Calu3 (cell line): ENCODE results near the gene HYAL3. TPM values are rescaled to one million over a fixed set of nuclear protein-coding genes. Genes with fewer than 3 reads are reported as not detected.
"Not testable (repeated sequence)": the region's sequence is repeated elsewhere in the genome, so short reads cannot be mapped to it uniquely, and the experiment has no call there.

ENCODE experiments used
- BruUV-seq: library from RNA; stranded (reverse); fragments of 400-500 nt; replicated peaks from 2 replicates; lab custom pipeline; 2021; lab: Mats Ljungman, UMichigan
- CTCF ChIA-PET: fragments of 300-600 bp; sonication (Branson Sonifier 250); formaldehyde crosslinking; loops from one replicate; lab custom pipeline; 2022; ENCODE audit warnings: antibody characterized with exemption; lab: Charles Lee
- DNase-seq: peaks from one replicate; pipeline ENCODE4 v3.0.0; 2022
- H3K27ac Mint-ChIP-seq: one replicate; pipeline ENCODE4 v1.8.0; 2022; ENCODE audit warnings: mixed read lengths; ENCODE audit not compliant: unreplicated experiment
- H3K27me3 Mint-ChIP-seq: one replicate; pipeline ENCODE4 v1.8.0; 2022; ENCODE audit warnings: mixed read lengths; ENCODE audit not compliant: unreplicated experiment
- H3K36me3 Mint-ChIP-seq: one replicate; pipeline ENCODE4 v1.8.0; 2022; ENCODE audit warnings: mild to moderate bottlenecking, moderate library complexity, mixed read lengths; ENCODE audit not compliant: insufficient read depth, unreplicated experiment
- H3K4me1 Mint-ChIP-seq: one replicate; pipeline ENCODE4 v1.8.0; 2022; ENCODE audit warnings: mild to moderate bottlenecking, low read depth, mixed read lengths; ENCODE audit not compliant: unreplicated experiment
- H3K4me3 Mint-ChIP-seq: one replicate; pipeline ENCODE4 v1.8.0; 2022; ENCODE audit warnings: mild to moderate bottlenecking, low read depth, moderate library complexity, mixed read lengths; ENCODE audit not compliant: unreplicated experiment
- H3K9me3 Mint-ChIP-seq: one replicate; pipeline ENCODE4 v1.8.0; 2022; ENCODE audit warnings: low read depth, mixed read lengths; ENCODE audit not compliant: unreplicated experiment
- intact Hi-C: fragments of 100-400 bp; cut with micrococcal nuclease; formaldehyde crosslinking; loops from one replicate; pipeline ENCODE4 v1.10.0; 2022; ENCODE audit not compliant: unreplicated experiment
- total RNA-seq: library from RNA; stranded (reverse); gene quantifications from 2 replicates; pipeline ENCODE4 v1.2.3, GENCODE V29; 2022
- TF ChIP-seq, protein P1 (sequence below): fragments of 200-600 bp; IDR thresholded peaks from one replicate; pipeline ENCODE4 v1.8.0; 2022; ENCODE audit warnings: antibody characterized with exemption; ENCODE audit not compliant: unreplicated experiment

The HYAL3 gene
- total RNA-seq, 1 experiment from 2014 or later = 5.5 TPM

DNA sequence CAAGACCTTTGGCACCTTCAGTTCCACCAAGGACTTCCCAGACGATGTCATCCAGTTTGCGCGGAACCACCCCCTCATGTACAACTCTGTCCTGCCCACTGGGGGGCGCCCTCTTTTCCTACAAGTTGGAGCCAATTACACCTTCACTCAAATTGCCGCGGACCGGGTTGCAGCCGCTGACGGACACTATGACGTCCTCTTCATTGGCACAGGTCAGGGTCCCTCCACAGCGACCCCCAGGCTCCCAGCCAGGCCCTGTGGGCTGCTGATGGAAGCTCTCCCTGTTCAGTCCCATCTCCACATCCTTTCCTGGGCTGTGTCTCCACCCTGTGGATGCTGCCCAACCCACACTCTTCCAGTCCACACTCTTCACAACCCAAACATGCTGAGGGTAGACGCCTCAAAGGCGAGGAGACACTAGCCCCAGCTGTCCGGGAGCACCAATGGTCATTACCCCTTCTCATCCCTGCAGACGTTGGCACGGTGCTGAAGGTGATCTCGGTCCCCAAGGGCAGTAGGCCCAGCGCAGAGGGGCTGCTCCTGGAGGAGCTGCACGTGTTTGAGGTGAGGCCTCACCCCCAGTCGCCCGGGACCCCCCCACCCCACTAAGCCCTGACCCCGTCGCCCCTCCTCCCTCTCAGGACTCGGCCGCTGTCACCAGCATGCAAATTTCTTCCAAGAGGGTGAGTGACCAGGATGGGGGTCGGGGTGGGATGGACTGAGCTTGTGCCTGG is 24.7 kb downstream of the HYAL3 start:
- peak; percentile 57 for DNase-seq
- TF ChIP-seq, protein P1, sequence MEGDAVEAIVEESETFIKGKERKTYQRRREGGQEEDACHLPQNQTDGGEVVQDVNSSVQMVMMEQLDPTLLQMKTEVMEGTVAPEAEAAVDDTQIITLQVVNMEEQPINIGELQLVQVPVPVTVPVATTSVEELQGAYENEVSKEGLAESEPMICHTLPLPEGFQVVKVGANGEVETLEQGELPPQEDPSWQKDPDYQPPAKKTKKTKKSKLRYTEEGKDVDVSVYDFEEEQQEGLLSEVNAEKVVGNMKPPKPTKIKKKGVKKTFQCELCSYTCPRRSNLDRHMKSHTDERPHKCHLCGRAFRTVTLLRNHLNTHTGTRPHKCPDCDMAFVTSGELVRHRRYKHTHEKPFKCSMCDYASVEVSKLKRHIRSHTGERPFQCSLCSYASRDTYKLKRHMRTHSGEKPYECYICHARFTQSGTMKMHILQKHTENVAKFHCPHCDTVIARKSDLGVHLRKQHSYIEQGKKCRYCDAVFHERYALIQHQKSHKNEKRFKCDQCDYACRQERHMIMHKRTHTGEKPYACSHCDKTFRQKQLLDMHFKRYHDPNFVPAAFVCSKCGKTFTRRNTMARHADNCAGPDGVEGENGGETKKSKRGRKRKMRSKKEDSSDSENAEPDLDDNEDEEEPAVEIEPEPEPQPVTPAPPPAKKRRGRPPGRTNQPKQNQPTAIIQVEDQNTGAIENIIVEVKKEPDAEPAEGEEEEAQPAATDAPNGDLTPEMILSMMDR = peak; percentile 65
- BruUV-seq = no TSS peak
- Mint-ChIP-seq H3K9me3 (no peaks in the 10 kb centered on the region), H3K4me1 (peaks cover 28% of the 10 kb centered on the region), H3K36me3 (peaks cover 31% of the 10 kb centered on the region), H3K4me3 (no peak overlapping the region), H3K27ac (peak overlapping the region; percentile 34), H3K27me3 (no peaks in the 10 kb centered on the region)
- CTCF ChIA-PET = no interaction called here
- intact Hi-C loops = loop anchor here (10.0 kb wide), 1 partner anchor 50 kb away; the partner anchor contains the start of genes HYAL2 and TUSC2

DNA sequence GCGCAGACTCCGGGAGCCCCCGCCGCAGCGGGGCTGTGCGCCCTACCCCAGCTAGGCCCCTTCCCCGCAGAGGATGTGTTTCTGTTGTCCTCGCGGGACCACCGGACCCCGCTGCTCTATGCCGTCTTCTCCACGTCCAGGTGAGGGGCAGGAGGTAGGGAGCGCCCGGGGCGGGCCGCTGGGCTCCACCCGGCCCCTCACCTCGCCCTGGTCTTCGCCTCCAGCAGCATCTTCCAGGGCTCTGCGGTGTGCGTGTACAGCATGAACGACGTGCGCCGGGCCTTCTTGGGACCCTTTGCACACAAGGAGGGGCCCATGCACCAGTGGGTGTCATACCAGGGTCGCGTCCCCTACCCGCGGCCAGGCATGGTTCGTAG is 25.5 kb downstream of the HYAL3 start:
- peaks cover 39% of the 10 kb centered on the region for H3K36me3 Mint-ChIP-seq
- no peaks in the 10 kb centered on the region for H3K27me3 Mint-ChIP-seq

DNA sequence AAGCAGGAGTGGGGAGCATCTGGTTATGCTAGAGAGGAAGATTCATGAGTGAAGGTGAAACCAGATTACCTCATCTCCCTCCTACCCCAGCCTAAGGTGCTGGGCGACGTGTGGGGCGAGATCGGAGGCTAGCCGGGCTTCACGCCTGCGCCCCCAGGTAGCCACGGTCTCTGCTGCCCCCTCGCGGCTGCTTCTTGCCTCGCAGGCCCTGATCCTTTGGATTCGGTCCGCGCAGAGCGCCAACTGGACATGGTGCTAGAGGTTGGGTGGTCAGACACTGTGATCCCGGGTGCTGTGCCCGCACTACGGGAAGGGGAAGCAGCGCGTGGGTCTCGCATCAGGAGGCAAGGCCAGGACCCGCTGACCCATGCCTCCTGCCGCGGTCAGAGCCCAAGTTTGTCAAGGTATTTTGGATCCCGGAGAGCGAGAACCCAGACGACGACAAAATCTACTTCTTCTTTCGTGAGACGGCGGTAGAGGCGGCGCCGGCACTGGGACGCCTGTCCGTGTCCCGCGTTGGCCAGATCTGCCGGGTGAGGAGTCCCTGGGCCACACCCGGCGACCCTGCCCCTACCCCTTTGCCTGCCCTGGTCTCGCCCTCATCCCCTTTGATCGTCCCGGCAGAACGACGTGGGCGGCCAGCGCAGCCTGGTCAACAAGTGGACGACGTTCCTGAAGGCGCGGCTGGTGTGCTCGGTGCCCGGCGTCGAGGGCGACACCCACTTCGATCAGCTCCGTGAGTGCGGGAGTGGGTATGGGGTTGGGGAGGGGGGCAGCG is 26.1 kb downstream of the HYAL3 start:
- peak; percentile 94 for DNase-seq
- CTCF ChIA-PET = interaction anchor here (0.7 kb wide), 1 partner anchor 84 kb away, joined by 4 read pairs; no protein-coding TSS in a partner anchor
- TF ChIP-seq, protein P1 = peak; percentile 96
- Mint-ChIP-seq H3K4me3 (peak overlapping the region; percentile 63), H3K4me1 (peaks cover 42% of the 10 kb centered on the region), H3K9me3 (no peaks in the 10 kb centered on the region), H3K27me3 (no peaks in the 10 kb centered on the region), H3K36me3 (peaks cover 41% of the 10 kb centered on the region), H3K27ac (peak overlapping the region; percentile 32)
- intact Hi-C loops = loop anchor here (1.0 to 10.0 kb wide), 4 partner anchors 46 to 152 kb away; partner anchors contain the start of genes HYAL2 and TUSC2
- no TSS peak for BruUV-seq

More for the DNA sequence above, 25.5 kb downstream of the HYAL3 start:
- H3K27ac Mint-ChIP-seq = peak overlapping the region; percentile 32
- CTCF ChIA-PET = no interaction called here
- peak overlapping the region; percentile 63 for H3K4me3 Mint-ChIP-seq
- intact Hi-C loops = loop anchor here (1.0 to 10.0 kb wide), 4 partner anchors 46 to 153 kb away; partner anchors contain the start of genes HYAL2 and TUSC2
- peaks cover 36% of the 10 kb centered on the region for H3K4me1 Mint-ChIP-seq
- no peak for DNase-seq
- H3K9me3 Mint-ChIP-seq = no peaks in the 10 kb centered on the region
- no TSS peak for BruUV-seq
- TF ChIP-seq, protein P1 = no peak

DNA sequence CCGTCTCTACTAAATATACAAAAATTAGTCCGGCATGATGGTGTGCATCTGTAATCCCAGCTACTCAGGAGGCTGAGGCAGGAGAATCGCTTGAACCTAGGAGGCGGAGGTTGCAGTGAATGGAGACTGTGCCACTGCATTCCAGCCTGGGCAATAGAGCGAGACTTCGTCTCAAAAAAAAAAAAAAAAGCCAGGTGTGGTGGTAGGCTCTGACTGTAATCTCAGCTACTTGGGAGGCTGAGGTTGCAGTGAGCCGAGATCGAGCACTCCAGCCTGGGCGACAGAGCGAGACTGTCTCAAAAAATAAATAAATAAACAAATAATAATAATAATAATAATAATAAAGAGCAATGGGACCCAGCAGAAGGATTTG is 26.7 kb downstream of the HYAL3 start:
- not testable (repeated sequence) for H3K27me3 Mint-ChIP-seq, BruUV-seq, DNase-seq, H3K9me3 Mint-ChIP-seq
- CTCF ChIA-PET = interaction anchor here (0.7 to 1.8 kb wide), 3 partner anchors 12 to 84 kb away, joined by 4 to 8 read pairs (median 5); no protein-coding TSS in a partner anchor
- Mint-ChIP-seq H3K4me1 (peaks cover 48% of the 10 kb centered on the region), H3K4me3 (peak overlapping the region; percentile 63), H3K27ac (peak overlapping the region; percentile 32), H3K36me3 (peaks cover 44% of the 10 kb centered on the region)
- intact Hi-C loops = loop anchor here (2.0 to 10.0 kb wide), 2 partner anchors 52 to 152 kb away; partner anchors contain the start of genes HYAL2 and TUSC2
